CD4-positive, alpha-beta T cell (primary cell): Measurements from ENCODE around the gene SRBD1. TPM values are rescaled to one million over a fixed set of nuclear protein-coding genes. Genes with fewer than 3 reads are reported as not detected.

Source experiments
- ATAC-seq: fragments of 200-7000 bp; cut with Tn5 transposase; one replicate; pipeline ENCODE4 v1.10.0; 2022; ENCODE audit warnings: mild to moderate bottlenecking; ENCODE audit not compliant: poor library complexity
- CTCF ChIA-PET: fragments of 350-600 bp; sonication (Branson Sonifier 250); formaldehyde crosslinking; loops from one replicate; lab custom pipeline; 2021; ENCODE audit warnings: antibody characterized with exemption, inconsistent platforms; lab: Charles Lee
- POLR2A ChIA-PET: fragments of 350-600 bp; sonication (Branson Sonifier 250); formaldehyde crosslinking; loops from one replicate; lab custom pipeline; 2021; ENCODE audit warnings: antibody characterized with exemption, inconsistent platforms; lab: Charles Lee
- DNase-seq, 14 experiments: peaks; one replicate each; pipeline ENCODE4 v3.0.0-alpha.2; 2013 to 2020; ENCODE audit warnings: mixed read lengths in 2 of 14
- H3K27ac ChIP-seq, 2 donors: one replicate each; pipeline versions ENCODE4 v1.5.1 to v1.7.0; 2013; ENCODE audit warnings: low read length in 2 of 2, low read depth in 1 of 2, mild to moderate bottlenecking in 1 of 2
- H3K27me3 ChIP-seq, 2 experiments: 1 replicate in 1 of 2; 2 replicates in 1 of 2; pipeline versions ENCODE4 v1.6.1 to v1.7.0; 2013; ENCODE audit warnings: low read length in 2 of 2, control low read depth in 1 of 2, mild to moderate bottlenecking in 1 of 2, moderate library complexity in 1 of 2; ENCODE audit not compliant: insufficient read depth in 2 of 2, control insufficient read depth in 1 of 2
- H3K36me3 ChIP-seq: one replicate; pipeline ENCODE4 v1.6.1; 2013; ENCODE audit warnings: low read length, control low read depth; ENCODE audit not compliant: insufficient read depth
- H3K4me1 ChIP-seq: one replicate; pipeline ENCODE4 v1.6.1; 2013; ENCODE audit warnings: low read length, control low read depth; ENCODE audit not compliant: insufficient read depth
- H3K4me3 ChIP-seq: one replicate; pipeline ENCODE4 v1.5.1; 2013; ENCODE audit warnings: mild to moderate bottlenecking, low read length, moderate library complexity
- H3K9me3 ChIP-seq, 2 experiments: 1 replicate in 1 of 2; 2 replicates in 1 of 2; pipeline versions ENCODE4 v1.6.1 to v1.7.0; 2013; ENCODE audit warnings: low read length in 2 of 2, mild to moderate bottlenecking in 2 of 2, control low read depth in 1 of 2, moderate library complexity in 1 of 2; ENCODE audit not compliant: control insufficient read depth in 1 of 2, insufficient read depth in 1 of 2
- H3K27ac Mint-ChIP-seq: one replicate; pipeline ENCODE4 v1.8.0; 2020; ENCODE audit warnings: mixed read lengths
- H3K27me3 Mint-ChIP-seq: one replicate; pipeline ENCODE4 v1.8.0; 2021; ENCODE audit warnings: mixed read lengths
- H3K36me3 Mint-ChIP-seq: one replicate; pipeline ENCODE4 v1.8.0; 2021; ENCODE audit warnings: low read depth, mixed read lengths
- H3K4me1 Mint-ChIP-seq: one replicate; pipeline ENCODE4 v1.8.0; 2021; ENCODE audit warnings: low read depth, mixed read lengths
- H3K4me3 Mint-ChIP-seq: one replicate; pipeline ENCODE4 v1.8.0; 2020; ENCODE audit warnings: mild to moderate bottlenecking, mixed read lengths
- H3K9me3 Mint-ChIP-seq: one replicate; pipeline ENCODE4 v1.8.0; 2020; ENCODE audit warnings: mixed read lengths
- CTCF ChIP-seq: fragments of 200-600 bp; IDR thresholded peaks from one replicate; pipeline ENCODE4 v1.8.0; 2022; ENCODE audit warnings: antibody characterized with exemption, mild to moderate bottlenecking
- intact Hi-C, 2 experiments: fragments of 100-400 bp; cut with DNase I in 1 of 2; cut with micrococcal nuclease in 1 of 2; formaldehyde crosslinking; loops; one replicate each; pipeline versions ENCODE4 v1.15.1 to v1.9.0; 2023 to 2025; cut with DNase I, micrococcal nuclease
- total RNA-seq, 174 experiments: library from RNA in 2 of 174; stranded (reverse) in 2 of 174; gene quantifications; one replicate each; pipeline ENCODE4 v1.2.3 and lab custom pipeline; 2021 to 2026

SRBD1 gene
- total RNA-seq, 2 experiments from 2014 or later: 14.2 to 16.0 TPM

- H3K36me3 Mint-ChIP-seq: peaks cover 87% of the 10 kb centered on the region
- no peaks in the 10 kb centered on the region for H3K4me1 Mint-ChIP-seq
- no peak for DNase-seq
- H3K9me3 Mint-ChIP-seq: no peaks in the 10 kb centered on the region
- ChIA-PET CTCF (no interaction called here), POLR2A (no interaction called here)
- intact Hi-C loops: no loop called here
- Histone ChIP-seq H3K4me3 (no peak overlapping the region), H3K27me3 (no peaks in the 10 kb centered on the region), H3K36me3 (peaks cover 62% of the 10 kb centered on the region), H3K4me1 (no peaks in the 10 kb centered on the region), H3K27ac (no peak overlapping the region), H3K9me3 (peaks cover 0 to 15% of the 10 kb centered on the region in 2 experiments)
- no peak overlapping the region for H3K27ac Mint-ChIP-seq
- H3K4me3 Mint-ChIP-seq: no peak overlapping the region
- no peak for ATAC-seq
- no peak for TF ChIP-seq CTCF
- H3K27me3 Mint-ChIP-seq: no peaks in the 10 kb centered on the region
Observed at GRCh38 chr2:45545943-45546342, 65.1 kb downstream of the SRBD1 start.

- H3K9me3 ChIP-seq: peaks cover 0 to 18% of the 10 kb centered on the region in 2 experiments
- ATAC-seq (no peak), DNase-seq (no peak)
- H3K27me3 Mint-ChIP-seq: no peaks in the 10 kb centered on the region
- H3K36me3 ChIP-seq: peaks cover 54% of the 10 kb centered on the region
- peaks cover 90% of the 10 kb centered on the region for H3K36me3 Mint-ChIP-seq
- no peak overlapping the region for H3K27ac ChIP-seq
- no peak overlapping the region for H3K4me3 ChIP-seq
- POLR2A ChIA-PET: no interaction called here
- H3K9me3 Mint-ChIP-seq: no peaks in the 10 kb centered on the region
- CTCF ChIA-PET: no interaction called here
- no peaks in the 10 kb centered on the region for H3K27me3 ChIP-seq
- no peak overlapping the region for H3K4me3 Mint-ChIP-seq
- no peaks in the 10 kb centered on the region for H3K4me1 ChIP-seq
- no peak overlapping the region for H3K27ac Mint-ChIP-seq
- H3K4me1 Mint-ChIP-seq: no peaks in the 10 kb centered on the region
- intact Hi-C loops: no loop called here
- TF ChIP-seq CTCF: no peak
Observed at GRCh38 chr2:45543257-45543656, 67.8 kb downstream of the SRBD1 start.

GRCh38 chr2:45542013-45542412, 69.1 kb downstream of the SRBD1 start:
- ATAC-seq (no peak), DNase-seq (no peak)
- CTCF ChIA-PET: no interaction called here
- Mint-ChIP-seq H3K4me3 (no peak overlapping the region), H3K4me1 (no peaks in the 10 kb centered on the region), H3K9me3 (no peaks in the 10 kb centered on the region), H3K36me3 (peaks cover 94% of the 10 kb centered on the region), H3K27me3 (no peaks in the 10 kb centered on the region), H3K27ac (no peak overlapping the region)
- TF ChIP-seq CTCF: no peak
- H3K4me1 ChIP-seq: no peaks in the 10 kb centered on the region
- H3K4me3 ChIP-seq: no peak overlapping the region
- intact Hi-C loops: no loop called here
- POLR2A ChIA-PET: no interaction called here
- H3K27ac ChIP-seq: no peak overlapping the region
- peaks cover 47% of the 10 kb centered on the region for H3K36me3 ChIP-seq
- peaks cover 0 to 18% of the 10 kb centered on the region in 2 experiments for H3K9me3 ChIP-seq
- no peaks in the 10 kb centered on the region for H3K27me3 ChIP-seq
